Islet of Langerhans (tissue), 1 donor: Measurements from ENCODE around the gene METAP1D.
"Not testable (repeated sequence)": the region's sequence is repeated elsewhere in the genome, so short reads cannot be mapped to it uniquely, and the experiment has no call there.

Experiments used
- FAIRE-seq: peaks from one replicate; lab custom pipeline; 2011; peaks lifted over from hg19 to GRCh38; lab: Jason Lieb, UNC

METAP1D gene

DNA sequence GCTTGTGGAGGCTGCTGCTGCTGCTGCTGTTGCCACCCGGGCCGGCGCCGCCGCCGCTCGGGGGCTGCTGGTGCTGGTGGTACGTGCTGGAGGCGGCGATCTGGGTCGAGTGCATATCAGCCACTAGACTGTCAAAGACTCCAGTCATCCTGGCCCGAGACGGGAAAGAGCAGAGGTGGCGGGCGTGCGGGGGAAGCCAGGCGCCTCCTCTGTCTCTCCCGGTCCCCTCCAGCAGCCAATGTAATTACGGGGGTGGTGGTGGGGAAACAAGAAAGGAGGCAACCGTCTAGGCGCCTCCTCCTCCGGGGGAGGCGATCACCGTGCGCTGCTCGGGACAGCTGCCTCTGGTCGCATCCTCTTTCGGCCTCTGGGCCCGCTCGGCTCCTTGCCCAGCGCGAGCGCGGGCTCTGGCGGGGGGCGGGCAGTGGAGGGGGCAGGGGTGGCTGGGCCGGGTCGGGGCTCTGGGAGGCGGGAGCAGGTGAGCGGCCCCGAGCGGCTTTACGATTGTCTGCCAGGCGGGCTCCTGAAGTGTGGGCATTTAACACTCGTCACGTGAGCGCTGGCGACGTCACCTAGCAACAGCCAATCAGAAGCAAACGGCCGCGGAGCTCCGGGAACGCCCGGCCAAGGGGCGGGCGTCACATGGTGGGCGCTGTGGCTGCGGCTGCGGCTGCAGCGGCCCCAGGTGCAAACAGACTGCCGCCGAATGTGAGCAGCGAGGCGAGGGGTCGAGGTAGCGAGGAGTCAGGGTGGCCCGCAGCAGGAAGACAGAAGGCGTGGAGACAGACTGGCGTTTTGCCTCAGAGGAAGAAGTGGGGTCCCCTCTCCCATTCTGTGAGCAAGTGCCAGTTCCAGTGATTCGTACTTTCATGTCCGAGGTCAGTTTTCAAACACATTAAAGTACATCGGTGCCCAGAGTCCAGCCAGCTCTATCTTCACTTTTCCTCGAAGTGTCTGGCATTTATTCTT, 102.9 kb downstream of the METAP1D start, which contains the start of gene DLX2:
Gene DLX2 (minus strand): TSS at position 510 of the 969 bp plus-strand sequence. CDS start 362 bp downstream, at position 148.
- no peak for FAIRE-seq

DNA sequence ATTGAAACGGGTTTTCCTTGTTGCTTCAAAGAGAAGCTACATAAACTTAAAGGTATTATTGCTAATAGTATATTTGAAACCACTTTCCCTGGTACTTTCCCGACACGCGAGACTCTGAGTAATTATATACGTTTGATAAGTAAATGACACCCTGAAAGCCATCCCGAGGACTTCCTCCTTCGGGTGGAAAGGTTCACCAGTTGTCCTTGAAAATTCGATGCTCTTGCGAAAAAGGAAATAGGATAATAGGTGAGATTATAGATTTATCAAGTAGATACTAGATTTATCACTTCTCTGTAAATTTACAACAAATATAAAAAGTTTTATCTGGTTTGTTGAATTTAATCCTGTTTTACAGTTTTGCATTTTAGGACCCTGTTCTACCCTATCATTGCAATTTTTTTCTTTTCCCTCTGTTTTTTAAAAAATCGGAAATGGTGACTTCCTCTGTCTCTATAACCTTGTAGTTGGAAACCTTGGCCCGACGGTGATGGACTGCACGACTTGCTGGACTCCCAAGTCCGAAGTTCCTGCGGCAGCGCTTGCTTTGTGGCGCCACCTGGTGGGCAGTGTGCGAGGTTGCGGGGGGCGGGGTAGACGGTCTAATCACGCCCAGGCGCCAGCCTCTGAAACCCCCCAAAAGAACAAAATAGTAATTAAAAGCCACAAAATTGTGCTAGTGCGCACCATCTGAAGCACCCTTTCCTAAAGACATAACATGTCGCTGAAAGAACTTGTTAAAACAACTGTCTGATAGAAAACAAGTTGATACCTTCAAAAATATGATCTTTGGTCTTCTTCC, 103.9 kb downstream of the METAP1D start:
- no peak for FAIRE-seq

DNA sequence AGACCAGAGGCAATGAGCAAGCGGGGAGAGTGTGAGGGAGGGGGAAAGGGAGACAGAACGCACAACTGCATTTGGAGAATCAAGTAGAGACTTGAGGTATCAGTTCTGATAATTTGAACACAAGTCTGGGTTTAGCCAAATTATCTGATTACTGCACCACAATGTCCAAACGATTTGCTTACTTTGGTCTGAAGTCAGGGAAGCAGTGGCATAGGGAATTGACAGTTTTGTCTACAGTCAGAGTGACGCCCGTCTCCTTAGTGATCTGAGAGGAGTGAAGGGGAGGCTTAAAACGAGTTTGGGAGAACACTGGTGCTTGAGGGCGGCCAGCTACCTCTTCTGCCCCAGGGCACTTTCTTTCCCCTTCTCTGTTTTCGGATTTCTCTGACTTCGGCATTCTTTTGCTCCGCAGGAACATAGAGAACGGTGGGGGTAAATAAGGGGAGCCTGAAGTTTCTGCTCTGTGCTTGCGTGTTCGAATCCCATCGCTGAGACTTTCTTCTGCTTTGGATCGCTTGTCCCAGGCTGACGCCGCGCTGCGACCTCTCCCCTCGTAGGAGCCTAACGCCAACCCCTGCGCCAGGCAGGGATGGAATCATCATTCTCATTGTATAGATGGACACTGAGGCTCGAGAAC, 105.8 kb downstream of the METAP1D start:
- FAIRE-seq, result no peak

DNA sequence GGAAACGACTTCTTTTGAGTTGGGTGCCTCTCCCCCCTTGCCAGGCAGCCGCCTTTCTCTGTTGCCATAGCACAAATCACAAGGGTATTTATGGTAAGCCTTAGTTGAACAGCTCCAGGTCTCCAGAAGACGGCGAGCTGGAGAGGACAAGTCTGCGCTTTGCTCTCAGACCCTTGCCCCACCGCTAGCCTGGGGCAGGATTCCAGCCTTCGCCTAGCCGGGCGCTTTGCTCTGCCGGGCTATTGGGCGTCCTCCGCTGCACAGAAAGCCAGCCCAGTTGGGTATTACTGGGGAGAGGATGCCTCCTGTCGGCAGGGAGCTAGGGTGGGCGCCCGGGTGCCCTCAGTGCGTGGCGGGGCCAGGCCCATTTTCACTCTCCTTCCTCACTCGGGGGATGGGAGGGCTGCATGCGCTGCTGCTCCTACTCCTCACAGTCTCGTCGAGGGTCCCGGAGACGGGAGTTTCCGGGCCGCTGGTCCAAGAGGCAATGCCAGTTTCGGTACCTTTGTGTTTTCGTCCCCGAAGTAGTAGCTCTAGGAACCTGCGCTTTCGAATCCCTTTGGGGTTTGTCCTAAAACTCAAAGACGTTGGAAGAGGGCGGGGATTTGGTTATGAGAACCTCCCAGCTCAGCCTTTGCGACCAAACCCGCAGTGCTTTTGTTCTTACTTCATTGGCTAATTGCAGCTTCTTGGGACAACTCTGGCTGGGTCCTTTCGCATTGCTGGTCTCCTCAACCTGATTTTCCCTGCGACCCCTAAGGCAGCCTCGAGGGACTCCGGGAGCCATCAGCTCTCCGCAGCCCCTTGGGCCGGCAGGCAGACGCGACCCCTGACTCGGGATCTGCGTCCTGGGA, 106.6 kb downstream of the METAP1D start:
- FAIRE-seq, result no peak

DNA sequence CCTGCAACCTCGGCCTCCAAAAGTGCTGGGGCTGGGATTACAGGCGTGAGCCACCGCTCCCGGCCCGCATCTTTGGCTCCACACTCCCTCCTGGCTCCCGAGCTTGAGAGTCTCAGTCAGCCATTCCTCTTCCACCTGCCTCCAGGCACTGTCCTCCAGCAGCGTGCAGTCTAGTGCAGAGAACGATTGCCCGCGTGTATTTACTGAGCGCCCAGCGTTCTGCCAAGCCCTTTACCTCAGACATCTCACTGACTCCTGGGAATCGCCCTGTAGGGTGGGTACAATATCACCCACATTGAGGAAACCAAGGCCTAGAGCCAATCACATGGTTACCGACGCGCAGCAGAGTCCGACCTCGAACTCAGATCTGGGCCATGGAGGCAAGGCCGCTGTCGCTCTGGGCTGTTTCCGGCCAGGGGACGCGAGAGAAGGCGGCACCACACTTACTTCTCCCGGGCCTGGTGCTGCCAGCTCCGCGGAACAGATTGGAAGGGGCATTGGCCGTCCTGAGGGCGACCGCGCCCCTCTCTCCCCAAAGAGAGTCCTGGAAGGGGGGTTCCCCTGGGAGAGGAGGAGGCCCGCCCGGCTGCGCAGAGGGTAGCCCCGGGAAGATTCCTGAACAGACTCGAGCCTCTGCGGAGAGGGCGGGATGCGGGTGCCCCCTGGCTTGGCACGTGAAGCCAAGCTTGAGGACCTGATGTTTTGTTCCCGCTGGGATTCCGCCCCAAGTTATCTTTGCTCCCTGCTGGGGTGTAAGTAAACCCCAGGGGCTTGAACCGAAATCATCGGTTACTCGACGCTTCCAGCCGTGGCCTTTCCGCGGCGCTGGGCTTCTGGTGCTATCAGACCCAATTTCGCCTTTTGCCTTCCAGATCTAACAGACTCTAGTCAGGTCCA, 108.2 kb downstream of the METAP1D start:
- no peak for FAIRE-seq

DNA sequence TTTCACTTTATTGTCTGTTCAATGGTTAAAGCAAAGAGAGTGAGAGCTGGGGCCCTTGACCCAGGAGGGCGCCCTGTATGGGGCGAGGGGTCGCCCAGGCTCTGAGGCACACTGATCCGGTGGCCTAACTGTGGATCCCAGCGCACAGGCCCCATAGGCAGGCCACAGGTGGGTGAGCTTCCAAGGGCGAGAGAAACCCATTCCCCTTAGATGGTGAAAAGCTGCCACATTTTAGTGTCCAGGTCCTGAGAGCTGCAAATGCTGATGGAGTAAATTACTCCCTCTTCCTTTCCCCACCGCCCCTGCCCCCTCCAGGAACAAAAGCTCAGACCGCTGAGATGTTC, 108.8 kb downstream of the METAP1D start:
- no peak for FAIRE-seq

DNA sequence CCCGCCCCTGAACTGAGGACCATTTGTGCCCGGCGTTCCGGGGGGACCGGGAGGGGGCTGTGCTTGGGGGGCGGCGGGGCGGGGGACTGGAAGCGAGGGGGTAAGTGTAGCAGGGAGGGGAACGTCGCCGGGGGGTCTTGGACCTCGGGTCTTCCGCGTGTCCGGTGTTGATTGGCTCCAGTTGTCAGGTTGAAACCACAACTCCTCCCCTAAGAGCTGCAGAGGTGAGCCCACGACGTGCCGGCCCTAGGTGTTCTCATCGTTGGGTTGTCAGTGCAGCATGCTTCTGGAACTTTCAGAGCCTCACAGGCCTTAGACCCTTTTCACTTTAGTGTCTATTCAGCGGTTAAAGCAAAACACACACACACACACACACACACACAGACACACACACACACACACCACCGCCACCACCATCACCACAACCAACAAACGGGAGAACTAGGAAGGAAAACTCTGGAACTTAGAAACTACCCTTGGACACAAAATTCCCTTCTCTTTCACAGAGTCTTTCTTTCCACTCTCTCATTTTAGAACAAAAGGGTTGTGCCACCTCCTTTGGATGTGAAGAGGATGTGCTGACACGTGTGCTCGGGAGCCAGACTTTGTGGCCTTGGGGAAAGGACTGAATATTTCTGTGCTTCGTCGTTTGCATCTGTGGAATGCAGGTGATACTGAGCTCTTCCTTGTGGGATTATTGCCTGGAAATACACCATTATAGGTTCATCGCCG, 109.7 kb downstream of the METAP1D start:
- FAIRE-seq, result no peak

DNA sequence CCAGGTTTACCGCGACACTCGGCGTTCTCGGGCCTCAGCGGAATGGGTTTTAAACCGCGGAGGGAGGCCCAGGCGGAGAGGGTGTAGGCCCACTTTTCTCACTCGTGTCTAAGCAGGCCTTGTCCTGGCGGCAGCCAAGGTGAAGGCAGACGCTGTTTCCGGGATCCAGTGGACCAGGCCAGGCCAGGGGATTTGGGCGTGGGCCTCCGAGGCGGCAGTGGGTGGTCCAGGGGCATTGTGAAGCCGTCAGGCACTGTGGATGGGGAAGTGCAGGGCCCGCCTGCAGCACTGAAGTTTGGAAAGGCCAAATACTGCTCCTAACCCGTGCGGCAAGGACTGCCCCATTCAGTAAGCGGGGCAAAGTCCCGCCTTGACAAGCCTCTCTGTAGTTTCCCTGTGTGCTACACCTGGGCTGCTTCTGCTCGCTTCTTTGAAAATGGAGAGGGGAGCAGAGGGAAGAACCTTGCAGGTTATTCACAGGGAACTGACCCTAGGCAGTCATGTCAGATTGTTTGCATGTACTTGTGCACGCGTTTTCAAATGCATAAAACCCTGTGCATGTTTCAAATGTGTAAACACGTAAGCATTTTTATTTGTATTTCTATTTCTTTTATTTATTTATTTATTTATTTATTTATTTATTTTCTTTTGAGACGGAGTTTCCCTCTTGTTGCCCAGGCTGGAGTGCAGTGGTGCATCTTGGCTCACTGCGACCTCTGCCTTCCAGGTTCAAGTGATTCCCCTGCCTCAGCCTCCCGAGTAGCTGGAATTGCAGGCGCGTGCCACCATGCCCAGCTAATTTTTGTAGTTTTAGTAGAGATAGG, 110.4 kb downstream of the METAP1D start:
- FAIRE-seq, result no peak

DNA sequence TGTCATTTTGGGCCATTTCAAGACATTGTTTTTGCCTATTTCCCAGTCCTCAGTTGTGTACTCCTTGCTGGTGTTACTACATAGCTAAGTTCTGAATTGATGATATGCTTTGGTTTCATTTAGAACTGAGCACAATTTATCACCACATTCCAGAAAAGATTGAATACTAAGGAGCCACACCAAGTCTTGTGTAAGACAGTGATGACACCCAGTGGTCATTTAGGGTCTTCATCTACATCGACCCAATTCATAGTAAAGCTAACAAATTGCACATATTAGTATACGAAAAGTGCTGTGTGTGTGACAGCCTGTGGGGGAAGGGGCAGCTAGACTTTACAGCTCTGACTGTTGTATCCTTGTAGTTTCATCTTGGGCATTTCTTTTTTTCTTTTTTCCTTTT, 113.9 kb downstream of the METAP1D start:
- FAIRE-seq, result no peak

DNA sequence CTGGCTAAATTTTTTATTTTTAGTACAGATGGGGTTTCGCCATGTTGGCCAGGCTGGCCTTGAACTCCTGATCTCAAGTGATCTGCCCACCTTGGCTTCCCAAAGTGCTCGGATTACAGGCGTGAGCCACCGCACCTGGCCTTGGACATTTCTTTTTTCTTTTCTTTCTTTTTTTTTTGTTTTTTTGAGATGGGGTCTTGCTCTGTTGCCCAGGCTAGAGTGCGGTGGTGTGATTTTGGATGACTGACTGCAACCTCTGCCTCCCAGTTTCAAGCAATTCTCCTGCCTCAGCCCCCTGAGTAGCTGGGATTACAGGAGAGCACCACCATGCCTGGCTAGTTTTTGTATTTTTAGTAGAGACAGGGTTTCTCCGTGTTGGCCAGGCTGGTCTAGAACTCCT, 114.4 kb downstream of the METAP1D start:
- FAIRE-seq, result not testable (repeated sequence)

DNA sequence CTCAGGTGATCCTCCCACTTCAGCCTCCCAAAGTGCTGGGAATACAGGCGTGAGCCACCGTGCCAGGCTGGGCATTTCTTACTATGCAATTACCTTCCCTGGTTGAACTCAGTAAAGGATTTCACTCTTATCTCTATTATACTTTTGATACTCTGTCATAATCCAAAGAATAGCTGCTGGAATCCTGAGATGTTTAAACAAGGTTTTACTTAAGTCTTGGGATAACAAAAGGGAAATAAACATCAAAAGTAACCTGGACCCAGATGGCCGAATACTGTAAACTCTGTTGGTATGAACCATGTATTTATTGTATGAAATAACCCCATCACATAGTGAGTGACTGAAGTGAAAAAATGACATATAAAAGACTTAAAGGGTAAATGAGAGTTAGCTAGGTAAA, 114.8 kb downstream of the METAP1D start:
- no peak for FAIRE-seq

DNA sequence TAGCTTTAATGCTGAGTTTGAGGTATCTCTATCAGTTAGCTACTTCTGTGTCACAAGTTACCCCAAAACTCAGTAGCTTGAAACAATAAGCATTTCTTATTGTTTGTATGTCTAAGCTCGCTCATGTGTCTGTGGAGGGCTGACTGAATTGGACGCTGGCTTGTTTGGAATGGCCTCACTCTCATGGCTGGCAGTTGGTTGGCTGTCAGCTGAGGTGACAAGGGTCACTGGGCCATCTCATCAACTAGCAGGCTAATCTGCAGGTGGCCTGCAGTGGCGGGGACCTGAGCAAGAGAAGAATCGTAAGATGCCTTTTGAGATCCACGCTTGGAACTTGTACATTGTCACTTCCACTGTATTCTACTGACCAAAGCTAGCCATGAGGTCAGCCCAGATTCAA, 116.4 kb downstream of the METAP1D start:
- FAIRE-seq, result no peak

DNA sequence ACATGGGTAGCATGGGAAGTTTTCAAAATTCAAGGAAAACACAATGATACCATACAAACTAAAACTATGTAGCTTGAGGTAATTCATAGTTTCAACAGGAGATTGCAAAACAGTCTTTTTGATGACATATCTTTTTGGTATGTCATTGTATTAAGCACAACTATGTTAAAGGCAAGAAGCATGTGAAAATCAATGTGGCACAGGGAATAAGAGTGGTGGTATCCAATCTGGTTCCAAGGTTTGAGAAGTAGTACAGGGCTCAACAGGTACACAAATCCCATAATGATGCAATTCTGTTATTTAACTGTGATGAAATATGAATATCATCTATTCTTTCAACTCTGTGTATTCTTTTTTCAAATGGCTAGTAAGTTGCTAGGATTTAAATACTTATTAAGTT, 119.3 kb downstream of the METAP1D start:
- FAIRE-seq, result no peak

DNA sequence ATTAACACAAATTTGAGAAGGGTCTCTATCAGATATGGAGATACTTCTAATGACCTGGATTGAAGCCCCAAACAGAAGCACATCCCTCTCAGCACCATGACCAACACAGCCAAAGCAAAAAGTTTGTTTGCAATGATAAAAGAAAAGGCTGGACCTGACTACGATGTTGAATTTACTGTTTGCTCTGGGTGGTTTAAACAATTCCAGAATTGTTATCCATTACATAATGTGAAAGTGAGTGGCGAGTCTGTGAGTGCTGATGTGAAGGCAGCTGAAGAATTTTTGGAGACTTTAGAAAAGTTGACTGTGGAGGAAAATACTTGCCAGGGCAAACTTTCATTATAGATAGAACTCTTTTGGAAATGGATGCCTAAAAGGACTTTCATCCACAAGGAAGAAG, 120.4 kb downstream of the METAP1D start:
- no peak for FAIRE-seq

DNA sequence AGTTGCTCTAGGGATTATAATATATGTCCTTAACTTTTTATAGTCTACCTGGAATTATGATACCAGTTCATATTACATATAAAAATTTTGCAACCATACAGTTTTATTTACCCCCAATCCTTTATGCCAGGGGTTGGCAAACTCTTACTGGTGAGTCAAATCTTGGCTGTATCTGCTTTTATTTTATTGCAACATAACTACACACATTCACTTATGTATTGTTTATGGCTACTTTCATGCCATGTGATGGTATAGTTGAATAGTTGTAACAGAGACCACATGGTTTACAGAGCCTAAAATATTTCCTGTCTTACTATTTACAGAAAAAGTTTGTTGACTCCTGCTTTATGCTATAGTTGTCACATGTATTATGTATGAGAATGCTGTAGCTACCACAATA, 128.7 kb downstream of the METAP1D start:
- no peak for FAIRE-seq

DNA sequence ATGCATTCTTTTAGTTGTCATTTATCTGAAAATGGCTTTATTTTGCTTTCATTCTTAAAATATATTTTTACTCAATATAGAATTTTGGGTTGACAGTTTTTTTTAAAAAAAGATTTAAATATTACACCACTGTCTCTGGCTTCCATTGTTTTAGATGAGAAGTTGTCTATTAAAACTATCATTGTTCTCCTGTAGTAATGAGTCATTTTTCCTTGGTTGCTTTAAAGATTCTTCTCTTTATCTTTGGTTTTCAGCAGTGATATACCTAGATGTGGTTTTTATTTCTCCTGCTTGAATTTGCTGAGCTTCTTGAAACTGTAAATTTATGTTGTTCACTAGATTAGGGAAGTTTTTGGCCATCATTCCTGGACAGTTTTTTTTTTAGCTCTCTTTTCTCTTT, 129.7 kb downstream of the METAP1D start:
- FAIRE-seq, result no peak
